HEK293T (cell line): Measurements from ENCODE around the gene PRDM11.

Experiments
- ARNT ChIP-seq: fragments of 450-650 bp; IDR thresholded peaks from 2 replicates; pipeline ENCODE4 v1.6.1; 2017; ENCODE audit warnings: mild to moderate bottlenecking
- BHLHE40 ChIP-seq: fragments of 450-650 bp; IDR thresholded peaks from 2 replicates; pipeline ENCODE4 v1.6.1; 2016; ENCODE audit warnings: mild to moderate bottlenecking, moderate library complexity, borderline replicate concordance
- FOXM1 ChIP-seq: fragments of 450-650 bp; IDR thresholded peaks from 2 replicates; pipeline ENCODE4 v1.6.1; 2017; ENCODE audit warnings: mild to moderate bottlenecking, borderline replicate concordance
- L3MBTL2 ChIP-seq: fragments of 450-650 bp; conservative IDR thresholded peaks from 2 replicates; pipeline ENCODE4 v1.6.1; 2016; ENCODE audit warnings: mild to moderate bottlenecking
- NFRKB ChIP-seq: fragments of 450-650 bp; IDR thresholded peaks from 2 replicates; pipeline ENCODE4 v1.6.1; 2016; ENCODE audit warnings: mild to moderate bottlenecking, moderate library complexity
- PKNOX1 ChIP-seq: fragments of 450-650 bp; IDR thresholded peaks from 2 replicates; pipeline ENCODE4 v1.6.1; 2016
- SP1 ChIP-seq: fragments of 450-650 bp; IDR thresholded peaks from 2 replicates; pipeline ENCODE4 v1.6.1; 2017
- SUZ12 ChIP-seq: fragments of 450-650 bp; IDR thresholded peaks from 2 replicates; pipeline ENCODE4 v1.6.1; 2016; ENCODE audit warnings: mild to moderate bottlenecking
- TARDBP ChIP-seq: fragments of 450-650 bp; IDR thresholded peaks from 2 replicates; pipeline ENCODE4 v1.6.1; 2016
- ZNF384 ChIP-seq: fragments of 450-650 bp; IDR thresholded peaks from 2 replicates; pipeline ENCODE4 v1.6.1; 2016

GRCh38 chr11:45245218-45246045, 99.0 kb downstream of the PRDM11 start:
- TF ChIP-seq PKNOX1, result no peak
- TF ChIP-seq TARDBP, result no peak
- TF ChIP-seq ZNF384, result no peak
- no peak for TF ChIP-seq ARNT
- TF ChIP-seq NFRKB, result no peak
- no peak for TF ChIP-seq SP1
- no peak for TF ChIP-seq SUZ12
- TF ChIP-seq FOXM1, result no peak
- TF ChIP-seq BHLHE40, result no peak
- no peak for TF ChIP-seq L3MBTL2
